ENCODE measurements around the gene LONP1. TPM values are rescaled to one million over a fixed set of nuclear protein-coding genes. Genes with fewer than 3 reads are reported as not detected.

Gene LONP1
- total RNA-seq, 1 experiment from 2014 or later, result 113 TPM

DNA sequence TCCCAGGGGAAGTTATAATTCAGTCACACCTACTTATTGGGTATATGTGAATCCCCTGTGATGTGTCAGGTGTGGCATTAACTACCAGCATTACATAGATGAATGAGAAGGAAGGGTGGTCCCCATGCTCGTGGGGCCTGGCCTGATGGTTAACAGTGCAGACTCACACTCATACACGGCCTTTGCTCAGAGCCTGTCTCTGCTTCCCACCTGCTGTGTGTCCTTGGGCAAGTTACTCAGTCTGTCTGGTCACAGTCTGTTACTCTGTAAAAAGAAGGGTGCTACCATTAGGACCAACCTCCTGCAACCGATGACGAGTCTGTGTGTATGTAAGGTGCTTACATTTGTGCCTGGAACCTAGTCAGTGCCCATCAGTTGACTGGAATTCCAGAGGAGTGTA, 73.2 kb downstream of the LONP1 start:
- H3K36me3 Mint-ChIP-seq (ENCODE audit: insufficient read depth in 1 of 3, low read depth in 3 of 3), result peaks cover 48 to 92% (median 87%) of the 10 kb centered on the region in 3 experiments; a peak in 6 of 7 replicates
- Histone ChIP-seq H3K56ac (ENCODE audit: insufficient read length, low read depth, low read length) (no peak overlapping the region), H2BK12ac (ENCODE audit: insufficient read length, low read depth, low read length) (no peak overlapping the region), H3K27ac (ENCODE audit: insufficient read length, low read depth, low read length) (no peak overlapping the region), H3K79me1 (ENCODE audit: insufficient read depth, low read depth, low read length, poor library complexity, severe bottlenecking) (peaks cover 7% of the 10 kb centered on the region), H4K5ac (ENCODE audit: insufficient read length, low read depth, low read length) (no peak overlapping the region), H3T11ph (ENCODE audit: low read length) (no peak overlapping the region), H3K9me3 (ENCODE audit: control insufficient read depth, low read depth, low read length) (no peaks in the 10 kb centered on the region), H3K9ac (ENCODE audit: extremely low read depth, insufficient read length, low read length) (no peak overlapping the region), H2BK15ac (ENCODE audit: low read depth, low read length) (no peak overlapping the region), H3K4ac (ENCODE audit: low read depth, low read length) (no peak overlapping the region), H3K79me2 (ENCODE audit: insufficient read depth, low read length) (peaks cover 6% of the 10 kb centered on the region; the same call in 1 of the 2 replicates), H2AK5ac (ENCODE audit: insufficient read length, low read length) (no peak overlapping the region), H3K23me2 (ENCODE audit: insufficient read length, low read depth, low read length, poor library complexity, severe bottlenecking) (no peaks in the 10 kb centered on the region), H3K27me3 (ENCODE audit: insufficient read depth, low read length) (no peaks in the 10 kb centered on the region), H2BK5ac (ENCODE audit: insufficient read length, low read length) (no peak overlapping the region), H3K23ac (ENCODE audit: insufficient read length, low read depth, low read length) (no peak overlapping the region), H3K14ac (ENCODE audit: insufficient read depth, low read length) (no peak overlapping the region), H4K8ac (replicated peaks; ENCODE audit: insufficient read length, low read depth, low read length) (no peak overlapping the region), H2AFZ (ENCODE audit: low read length) (no peak overlapping the region), H4K91ac (ENCODE audit: insufficient read length, low read depth, low read length) (no peak overlapping the region), H2BK20ac (ENCODE audit: low read depth, low read length, poor library complexity, severe bottlenecking) (no peak overlapping the region), H4K20me1 (ENCODE audit: control insufficient read depth, insufficient read depth, insufficient read length) (no peaks in the 10 kb centered on the region), H3K4me2 (ENCODE audit: insufficient read depth, insufficient read length, low read length) (no peak overlapping the region), H3K4me1 (ENCODE audit: insufficient read depth, low read length) (no peaks in the 10 kb centered on the region), H2BK120ac (ENCODE audit: low read depth, low read length, poor library complexity, severe bottlenecking) (no peak overlapping the region), H3K18ac (ENCODE audit: insufficient read length, low read depth, low read length) (no peak overlapping the region)
- no peaks in the 10 kb centered on the region for H3K4me1 Mint-ChIP-seq
- WGBS (ENCODE audit: extremely low coverage, insufficient read length, low lambda C conversion rate), result no CpG with 5 or more reads among the region's 4 CpGs
- H3K27me3 Mint-ChIP-seq (ENCODE audit: low read depth), result no peaks in the 10 kb centered on the region
- no peaks in the 10 kb centered on the region for H3K9me3 Mint-ChIP-seq
- no peak for DNase-seq
- TF ChIP-seq, protein P1, sequence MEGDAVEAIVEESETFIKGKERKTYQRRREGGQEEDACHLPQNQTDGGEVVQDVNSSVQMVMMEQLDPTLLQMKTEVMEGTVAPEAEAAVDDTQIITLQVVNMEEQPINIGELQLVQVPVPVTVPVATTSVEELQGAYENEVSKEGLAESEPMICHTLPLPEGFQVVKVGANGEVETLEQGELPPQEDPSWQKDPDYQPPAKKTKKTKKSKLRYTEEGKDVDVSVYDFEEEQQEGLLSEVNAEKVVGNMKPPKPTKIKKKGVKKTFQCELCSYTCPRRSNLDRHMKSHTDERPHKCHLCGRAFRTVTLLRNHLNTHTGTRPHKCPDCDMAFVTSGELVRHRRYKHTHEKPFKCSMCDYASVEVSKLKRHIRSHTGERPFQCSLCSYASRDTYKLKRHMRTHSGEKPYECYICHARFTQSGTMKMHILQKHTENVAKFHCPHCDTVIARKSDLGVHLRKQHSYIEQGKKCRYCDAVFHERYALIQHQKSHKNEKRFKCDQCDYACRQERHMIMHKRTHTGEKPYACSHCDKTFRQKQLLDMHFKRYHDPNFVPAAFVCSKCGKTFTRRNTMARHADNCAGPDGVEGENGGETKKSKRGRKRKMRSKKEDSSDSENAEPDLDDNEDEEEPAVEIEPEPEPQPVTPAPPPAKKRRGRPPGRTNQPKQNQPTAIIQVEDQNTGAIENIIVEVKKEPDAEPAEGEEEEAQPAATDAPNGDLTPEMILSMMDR (conservative IDR thresholded peaks at IDR 0.05), result no peak
- peak overlapping the region in 1 of 3 experiments; percentile 52; a peak in 3 of 7 replicates for H3K27ac Mint-ChIP-seq
- no peak overlapping the region for H3K4me3 Mint-ChIP-seq
